GM21786 (cell line): ENCODE results near the gene MAGI3.

Experiments
- ATAC-seq: cut with Tn5 transposase; IDR thresholded peaks from one replicate; pipeline ENCODE4 v1.9.1; 2021; ENCODE audit not compliant: unreplicated experiment

The MAGI3 gene

DNA sequence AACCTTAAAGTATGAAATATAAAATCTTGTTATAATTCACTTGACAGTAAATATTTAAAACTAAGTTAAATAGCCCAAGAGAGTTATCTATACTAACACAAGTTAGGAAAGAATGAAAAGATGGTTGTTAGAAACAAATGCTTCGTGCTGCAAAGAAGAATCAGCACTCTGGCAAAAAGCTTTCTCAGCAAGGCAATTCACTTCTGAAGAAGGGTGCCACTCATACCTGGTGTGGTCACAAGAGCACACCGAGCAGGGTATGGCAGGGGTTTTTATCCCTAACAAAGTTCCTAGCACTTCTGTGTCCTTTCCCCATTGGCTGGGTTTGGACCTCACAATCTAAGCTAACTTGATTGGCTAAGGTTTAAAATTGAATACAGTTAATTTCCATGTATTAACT lies 121.0 kb downstream of the MAGI3 start:
- no peak for ATAC-seq

GRCh38 chr1:113515498-113515897 lies 125.2 kb downstream of the MAGI3 start:
- no peak for ATAC-seq

GRCh38 chr1:113517346-113517745 lies 127.0 kb downstream of the MAGI3 start:
- no peak for ATAC-seq

DNA sequence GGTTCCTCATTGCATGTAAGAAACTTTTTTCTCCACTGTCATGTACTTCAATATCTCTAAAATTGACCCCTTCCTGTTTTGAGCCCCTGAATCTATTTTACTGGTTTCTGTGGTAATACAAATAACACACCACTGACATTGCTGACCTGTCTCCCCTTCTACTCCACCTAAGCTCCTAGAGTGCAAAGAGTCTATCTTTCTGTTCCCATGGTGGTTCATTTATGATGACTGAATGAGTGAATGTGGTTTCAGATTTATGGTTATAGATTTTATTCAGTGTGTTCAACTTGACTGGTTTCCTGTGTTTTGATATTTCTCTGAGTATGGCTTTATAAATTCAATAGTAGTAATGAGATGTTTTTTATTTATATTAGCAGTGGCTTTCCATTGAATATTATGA lies 127.7 kb downstream of the MAGI3 start:
- no peak for ATAC-seq

DNA sequence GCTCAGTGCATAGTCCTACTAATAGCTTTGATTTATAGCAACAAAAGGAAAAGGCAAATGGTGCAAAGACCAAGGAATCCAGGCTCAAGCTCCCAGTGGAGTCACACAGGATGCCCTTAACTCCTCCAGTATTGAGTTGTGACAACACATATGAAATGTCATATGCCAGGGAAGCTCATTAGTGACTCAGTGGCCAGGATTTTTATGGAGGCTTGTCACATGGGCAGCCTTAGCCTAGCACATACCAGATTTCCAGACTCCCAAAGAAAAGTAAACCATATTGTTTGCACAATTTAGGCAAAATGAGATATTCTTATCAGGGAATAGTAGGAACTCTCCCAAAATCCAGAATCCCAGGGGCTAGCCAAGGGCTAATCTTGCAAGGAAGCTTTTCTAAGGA lies 129.2 kb downstream of the MAGI3 start:
- no peak for ATAC-seq

- ATAC-seq: no peak
These were observed 139.7 kb downstream of the MAGI3 start for GRCh38 chr1:113530021-113530420.

DNA sequence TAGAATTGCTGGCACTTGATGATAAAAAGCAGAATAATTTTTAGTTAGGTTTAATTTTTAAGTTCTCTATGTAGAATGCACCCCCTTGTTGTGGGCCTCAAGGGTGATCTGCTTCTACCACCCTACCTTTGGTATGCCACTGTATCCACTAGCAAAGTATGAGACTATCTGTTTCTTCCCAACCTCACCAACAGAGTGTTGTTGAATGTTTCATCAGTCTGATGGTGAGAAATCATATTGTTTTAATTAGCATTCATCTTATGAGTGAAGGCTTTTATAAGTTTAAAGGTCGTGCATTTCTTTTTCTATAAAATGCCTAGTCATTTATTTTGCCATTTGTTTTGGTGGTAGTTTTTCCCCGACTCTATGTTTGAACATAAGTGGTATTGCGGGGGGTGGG lies 141.0 kb downstream of the MAGI3 start:
- no peak for ATAC-seq

DNA sequence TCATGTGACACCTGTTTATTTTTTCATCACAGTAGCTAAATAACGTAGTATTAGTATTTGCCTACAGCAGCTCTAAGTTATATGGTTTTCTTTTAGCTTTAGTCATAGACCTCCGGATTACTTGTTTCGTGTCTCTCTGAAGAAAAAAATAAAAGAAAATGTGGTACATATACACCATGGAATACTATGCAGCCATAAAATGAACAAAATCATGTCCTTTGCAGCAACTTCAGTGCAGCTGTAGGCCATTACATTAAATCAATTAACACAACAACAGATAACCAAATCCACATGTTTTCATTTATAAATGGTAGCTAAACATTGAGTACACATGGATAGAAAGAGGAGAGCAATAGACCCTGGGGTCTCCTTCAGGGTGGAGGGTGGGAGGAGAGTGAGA lies 142.7 kb downstream of the MAGI3 start:
- ATAC-seq: no peak

DNA sequence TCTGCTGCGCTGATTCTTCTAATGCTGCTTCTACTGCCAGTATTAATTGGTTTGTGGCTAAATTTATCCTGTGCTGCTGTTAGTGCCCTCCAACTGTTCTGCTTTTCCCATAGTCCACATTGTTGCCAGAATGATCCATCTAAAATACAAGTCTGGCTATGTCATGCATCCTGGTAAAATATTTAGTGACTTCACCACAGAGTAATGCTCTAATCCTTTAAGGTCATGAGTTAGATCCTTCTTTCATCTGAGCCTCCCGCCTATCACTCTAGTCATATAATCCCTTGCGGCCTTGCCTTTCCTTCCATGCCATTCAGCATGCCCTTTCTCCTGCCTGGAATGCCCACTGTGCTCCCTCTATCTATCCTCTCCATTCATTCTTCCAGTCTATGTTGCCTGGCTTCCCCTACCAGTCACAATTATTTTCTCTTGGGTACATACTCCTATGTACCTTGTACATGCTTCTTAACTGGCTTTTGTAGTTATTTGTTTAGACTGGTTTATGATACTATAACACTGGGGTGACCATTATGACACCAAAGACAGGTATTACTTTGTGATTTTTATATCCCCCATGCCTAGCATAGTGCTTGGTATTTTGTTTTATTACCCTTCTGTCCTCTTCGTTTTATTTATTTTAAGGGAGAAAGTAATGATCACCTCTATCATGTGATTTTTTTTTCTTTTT lies 144.0 kb downstream of the MAGI3 start:
- ATAC-seq: no peak

- ATAC-seq: no peak
These were observed 144.6 kb downstream of the MAGI3 start for GRCh38 chr1:113534875-113535274.

DNA sequence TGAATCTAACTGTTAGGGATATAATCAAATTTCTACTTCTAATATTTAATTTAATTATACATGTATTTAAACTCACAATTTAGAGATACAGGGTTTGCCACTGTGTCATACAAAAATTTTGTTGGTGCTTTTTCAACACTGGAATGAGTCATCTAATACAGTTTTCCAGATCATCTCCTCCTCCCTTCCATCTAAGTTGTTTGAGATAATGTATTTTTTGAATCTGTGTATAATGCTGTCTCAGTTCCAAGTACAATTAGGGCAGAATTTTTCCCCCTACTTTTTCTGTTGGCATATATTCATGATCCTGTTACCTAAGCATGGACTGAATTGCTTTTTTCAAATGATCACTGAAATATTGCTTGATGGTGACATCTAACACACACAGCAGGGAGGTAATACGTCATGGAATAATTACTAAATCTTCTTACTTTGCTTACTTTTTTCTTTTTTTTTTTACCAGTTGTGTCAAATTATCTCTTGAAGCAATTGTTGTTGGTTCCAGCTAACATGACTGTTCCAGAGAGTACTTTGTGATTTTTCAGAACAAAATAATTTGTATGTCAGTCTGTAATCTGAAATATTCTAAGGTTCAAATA lies 146.0 kb downstream of the MAGI3 start:
- ATAC-seq: no peak

GRCh38 chr1:113538225-113538624 lies 147.9 kb downstream of the MAGI3 start:
- ATAC-seq: no peak

- ATAC-seq: no peak
These were observed 150.0 kb downstream of the MAGI3 start for GRCh38 chr1:113540335-113540734.

GRCh38 chr1:113541106-113541505 lies 150.8 kb downstream of the MAGI3 start:
- ATAC-seq: no peak

DNA sequence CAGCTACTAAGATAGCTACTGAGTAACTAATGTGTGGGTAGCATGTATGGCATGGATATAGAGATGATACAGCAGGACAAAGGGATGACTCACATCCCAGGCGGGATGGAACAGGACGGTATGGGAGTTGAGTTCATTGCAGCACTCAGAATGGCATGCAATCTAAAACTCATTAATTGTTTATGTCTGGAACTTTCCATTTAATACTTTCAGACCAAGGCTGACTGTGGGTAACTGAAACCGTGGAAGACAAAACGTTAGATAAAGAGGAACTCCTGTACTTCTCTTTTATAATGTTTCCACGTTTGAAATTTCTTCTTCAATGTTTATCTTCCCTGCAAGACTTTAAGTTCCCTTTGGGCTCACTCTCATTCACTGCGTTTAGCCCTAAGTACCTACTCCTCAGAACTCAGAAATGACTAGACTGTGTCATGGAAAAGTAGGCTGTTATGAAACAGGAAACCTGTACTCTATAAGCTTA lies 151.9 kb downstream of the MAGI3 start:
- no peak for ATAC-seq

DNA sequence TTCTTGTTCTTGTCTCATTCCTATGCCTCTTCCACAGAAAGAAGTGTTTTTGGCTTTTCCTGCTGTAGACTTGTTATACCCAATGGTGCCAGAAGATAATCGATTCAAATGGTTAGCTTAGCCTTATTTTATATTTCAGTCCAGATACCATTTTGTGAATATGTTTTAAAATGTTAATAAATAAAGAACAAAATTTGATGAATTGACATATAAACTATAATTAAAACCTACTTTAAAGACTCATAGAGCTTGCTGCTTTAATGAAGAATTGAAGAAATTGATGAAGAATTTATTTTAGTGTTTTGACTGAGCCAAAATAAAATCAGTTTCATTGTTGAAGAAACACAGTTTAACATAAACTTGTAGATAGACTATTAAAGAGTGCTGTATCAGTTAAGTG lies 152.8 kb downstream of the MAGI3 start:
- ATAC-seq: no peak

DNA sequence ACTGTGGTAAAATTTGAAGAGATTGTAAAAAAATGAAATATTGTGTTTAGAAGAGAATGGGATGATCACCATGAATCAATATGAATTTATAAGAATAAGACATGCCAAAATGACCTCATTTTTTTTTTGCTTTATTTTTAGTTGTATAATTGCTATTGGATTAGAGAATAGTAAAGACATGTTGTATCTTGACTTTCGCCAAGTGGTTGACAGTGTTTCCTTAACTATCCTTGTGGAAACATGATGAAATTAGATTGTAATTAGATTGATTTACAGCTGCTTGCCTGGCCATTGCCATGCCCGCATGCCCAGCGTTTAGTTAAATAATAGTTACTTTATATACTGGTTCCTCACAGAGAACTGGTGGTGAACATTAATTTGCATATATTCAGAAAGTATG lies 154.9 kb downstream of the MAGI3 start:
- no peak for ATAC-seq

GRCh38 chr1:113545626-113546025 lies 155.3 kb downstream of the MAGI3 start:
- no peak for ATAC-seq

- no peak for ATAC-seq
These were observed 161.4 kb downstream of the MAGI3 start for GRCh38 chr1:113551728-113552127.

DNA sequence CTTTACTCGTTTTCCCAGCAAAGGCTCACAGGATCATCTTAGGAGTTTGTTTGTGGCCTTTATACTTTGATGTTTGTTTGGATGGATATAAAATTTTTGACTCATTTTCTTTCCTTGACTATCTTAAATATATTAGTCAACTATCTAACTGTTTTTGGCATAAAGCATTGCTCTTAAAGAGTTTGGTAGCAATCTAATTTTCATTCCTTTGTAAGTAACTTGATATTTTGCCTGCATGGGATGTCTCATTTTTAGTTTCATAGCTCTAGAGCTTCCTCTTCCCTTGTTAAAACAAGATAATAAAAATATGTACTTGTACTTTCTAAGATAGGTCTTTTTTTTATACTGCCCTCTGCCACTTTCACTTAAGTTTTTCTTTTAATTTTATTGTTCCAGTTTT lies 161.9 kb downstream of the MAGI3 start:
- ATAC-seq: no peak

DNA sequence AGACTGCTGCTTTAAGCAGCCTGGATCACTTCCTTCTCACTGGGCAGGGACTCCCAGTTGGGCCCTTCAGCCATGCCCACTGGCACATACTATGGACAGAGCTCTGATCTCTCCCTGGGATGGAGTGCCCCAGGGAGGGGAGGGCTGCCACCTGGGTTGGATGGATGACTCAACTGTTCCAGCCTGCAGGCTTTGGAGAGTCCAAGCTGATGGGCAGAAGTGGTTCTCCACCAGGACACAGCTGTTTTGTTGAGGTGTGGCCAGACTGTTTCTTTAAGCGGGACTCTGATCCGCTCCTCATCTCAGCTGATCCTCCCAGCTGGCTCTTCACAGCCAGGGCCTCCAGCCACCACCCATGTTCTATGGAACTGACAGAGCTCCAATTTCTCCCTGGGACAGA lies 166.9 kb downstream of the MAGI3 start:
- ATAC-seq: no peak

DNA sequence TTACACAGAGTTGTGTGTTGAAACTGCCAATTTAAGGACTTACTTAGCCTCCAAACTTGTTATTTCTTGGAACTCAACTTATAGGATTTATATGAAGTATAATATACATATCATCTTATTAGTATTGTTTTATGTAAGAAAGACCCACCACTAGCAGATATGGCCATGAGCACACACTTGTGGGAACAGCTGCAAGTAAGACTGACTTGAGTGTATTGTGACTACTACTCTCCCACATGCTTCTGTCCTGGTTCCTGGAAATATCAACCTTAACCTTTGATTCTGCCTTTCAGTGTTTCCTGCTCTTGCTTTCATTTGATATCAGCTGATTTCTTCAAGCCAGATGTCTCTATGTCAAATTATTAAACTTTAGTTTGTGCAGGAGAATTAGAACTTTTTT lies 175.3 kb downstream of the MAGI3 start:
- no peak for ATAC-seq

DNA sequence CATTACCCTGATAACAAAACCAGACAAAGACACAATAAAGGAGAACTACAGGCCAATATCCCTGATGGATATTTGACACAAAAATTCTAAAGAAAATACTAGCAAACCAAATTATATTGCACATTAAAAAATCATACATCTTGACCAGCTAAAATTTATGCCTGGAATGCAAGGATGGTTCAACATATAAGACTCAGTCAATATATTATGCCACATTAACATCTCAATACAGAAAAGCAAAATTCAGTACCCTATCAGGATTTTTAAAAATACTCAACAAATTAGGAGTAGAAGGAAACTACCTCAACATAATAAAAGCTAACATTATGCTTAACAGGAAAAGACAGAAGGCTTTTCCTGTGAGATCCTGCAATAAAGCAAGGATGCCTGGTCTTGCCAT lies 177.1 kb downstream of the MAGI3 start:
- ATAC-seq: no peak
